ENCODE measurements around the gene KDM5B.
"Not testable (repeated sequence)": the region's sequence is repeated elsewhere in the genome, so short reads cannot be mapped to it uniquely, and the experiment has no call there.

KDM5B gene

GRCh38 chr1:202723046-202723445 is 85.2 kb downstream of the KDM5B start:
- DNase-seq (ENCODE audit: low read depth, low spot score); H3K27ac ChIP-seq: not testable (repeated sequence)

GRCh38 chr1:202716654-202717053 is 91.6 kb downstream of the KDM5B start:
- DNase-seq (ENCODE audit: low read depth, low spot score) = no peak
- H3K27ac ChIP-seq = no peak overlapping the region

- not testable (repeated sequence) for H3K27ac ChIP-seq; DNase-seq (ENCODE audit: low read depth, low spot score)
Measured at GRCh38 chr1:202714202-202714601, 94.0 kb downstream of the KDM5B start.

- DNase-seq (ENCODE audit: low read depth, low spot score) = peak; percentile 76
- H3K27ac ChIP-seq = no peak overlapping the region
Measured at GRCh38 chr1:202713110-202713509, 95.1 kb downstream of the KDM5B start.

GRCh38 chr1:202711949-202712635 is 96.1 kb downstream of the KDM5B start:
- no peak overlapping the region for H3K27ac ChIP-seq
- no peak for DNase-seq (ENCODE audit: low read depth, low spot score)

- DNase-seq (ENCODE audit: low read depth, low spot score) = no peak
- H3K27ac ChIP-seq = no peak within 1 kb of the TSS
Measured at GRCh38 chr1:202710070-202711045, 97.9 kb downstream of the KDM5B start, which contains the start of gene SYT2. Gene SYT2, minus strand, starts transcription at chr1:202710454. Its CDS starts 104,682 bp downstream, at chr1:202605772.

- no peak for DNase-seq (ENCODE audit: low read depth, low spot score)
- no peak overlapping the region for H3K27ac ChIP-seq
Measured at GRCh38 chr1:202709276-202710041, 98.8 kb downstream of the KDM5B start.

GRCh38 chr1:202708456-202709275 is 99.6 kb downstream of the KDM5B start:
- no peak for DNase-seq (ENCODE audit: low read depth, low spot score)
- H3K27ac ChIP-seq = no peak overlapping the region

- DNase-seq (ENCODE audit: low read depth, low spot score) = no peak
- H3K27ac ChIP-seq = no peak overlapping the region
Measured at GRCh38 chr1:202706851-202707250, 101.4 kb downstream of the KDM5B start.

- H3K27ac ChIP-seq = no peak overlapping the region
- no peak for DNase-seq (ENCODE audit: low read depth, low spot score)
Measured at GRCh38 chr1:202704601-202705000, 103.6 kb downstream of the KDM5B start.

GRCh38 chr1:202703191-202703590 is 105.0 kb downstream of the KDM5B start:
- DNase-seq (ENCODE audit: low read depth, low spot score) = no peak
- no peak overlapping the region for H3K27ac ChIP-seq

GRCh38 chr1:202702088-202702487 is 106.1 kb downstream of the KDM5B start:
- no peak for DNase-seq (ENCODE audit: low read depth, low spot score)
- H3K27ac ChIP-seq = no peak overlapping the region

- no peak for DNase-seq (ENCODE audit: low read depth, low spot score)
- no peak overlapping the region for H3K27ac ChIP-seq
Measured at GRCh38 chr1:202701200-202701599, 107.0 kb downstream of the KDM5B start.

- no peak overlapping the region for H3K27ac ChIP-seq
- no peak for DNase-seq (ENCODE audit: low read depth, low spot score)
Measured at GRCh38 chr1:202700061-202700460, 108.2 kb downstream of the KDM5B start.

- no peak for DNase-seq (ENCODE audit: low read depth, low spot score)
- no peak overlapping the region for H3K27ac ChIP-seq
Measured at GRCh38 chr1:202698276-202698675, 109.9 kb downstream of the KDM5B start.

GRCh38 chr1:202697038-202697437 is 111.2 kb downstream of the KDM5B start:
- no peak overlapping the region for H3K27ac ChIP-seq
- no peak for DNase-seq (ENCODE audit: low read depth, low spot score)

GRCh38 chr1:202694314-202694713 is 113.9 kb downstream of the KDM5B start:
- DNase-seq (ENCODE audit: low read depth, low spot score) = no peak

GRCh38 chr1:202692959-202693555 is 115.2 kb downstream of the KDM5B start:
- DNase-seq (ENCODE audit: low read depth, low spot score) = no peak
- no peak overlapping the region for H3K27ac ChIP-seq

More at GRCh38 chr1:202694314-202694713, 113.9 kb downstream of the KDM5B start:
- H3K27ac ChIP-seq = no peak overlapping the region

- DNase-seq (ENCODE audit: low read depth, low spot score) = no peak
- H3K27ac ChIP-seq = no peak overlapping the region
Measured at GRCh38 chr1:202691816-202692215, 116.4 kb downstream of the KDM5B start.

All from epithelial cell of prostate (primary cell).